ENCODE measurements around the gene LCK. TPM values are rescaled to one million over a fixed set of nuclear protein-coding genes. Genes with fewer than 3 reads are reported as not detected.
A peak's percentile ranks its signal among the peaks of the same experiment; 100 is the strongest.

LCK gene
- total RNA-seq, 1 donor from 2014 or later = not detected

DNA sequence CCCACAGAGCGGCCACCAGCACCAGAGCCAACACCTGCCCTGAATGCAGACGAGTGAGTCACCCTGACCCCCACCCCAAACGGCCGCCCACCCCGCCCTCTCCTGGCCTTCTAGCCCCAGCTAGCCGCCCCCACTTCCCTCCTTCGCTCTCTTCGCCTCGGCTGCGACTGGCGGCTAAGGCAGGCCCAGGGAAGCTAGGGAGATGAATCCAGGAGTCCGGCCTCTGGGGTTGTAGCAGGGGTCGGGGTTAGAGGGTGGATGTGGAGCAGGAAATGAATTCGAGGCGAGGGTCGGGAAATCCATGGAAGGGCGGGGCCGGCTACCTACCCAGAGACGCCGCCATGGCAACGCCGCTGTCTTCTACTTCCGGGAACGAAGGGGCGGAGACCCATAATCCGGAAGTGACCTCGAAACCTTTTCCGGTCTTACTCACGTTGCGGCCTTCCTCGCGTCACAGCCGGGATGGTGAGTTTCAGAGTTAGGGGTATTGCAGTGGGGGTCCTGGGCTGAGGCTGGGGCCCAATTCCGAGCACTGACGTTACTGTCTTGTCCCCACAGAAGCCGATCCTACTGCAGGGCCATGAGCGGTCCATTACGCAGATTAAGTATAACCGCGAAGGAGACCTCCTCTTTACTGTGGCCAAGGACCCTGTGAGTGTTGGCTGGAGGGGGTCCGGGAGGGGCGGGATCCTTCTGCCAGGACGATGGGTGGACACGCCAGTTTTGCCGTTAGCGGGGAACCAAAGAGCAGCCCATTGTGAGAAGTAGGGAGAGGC lies 28.9 kb upstream of the LCK start, which contains the start of the genes EIF3I and TMEM234:
Gene EIF3I (plus strand): TSS at position 428 of the 776 bp plus-strand sequence. CDS start 35 bp downstream, at position 463.
Gene TMEM234 (minus strand): TSS at position 374 of the 776 bp plus-strand sequence. CDS start 31 bp downstream, at position 343.
- DNase-seq (ENCODE audit: extremely low spot score, unreplicated experiment) = peak; percentile 90
- peaks cover 13% of the 10 kb centered on the region for H3K36me3 Mint-ChIP-seq
- peaks cover 18% of the 10 kb centered on the region for H3K4me1 Mint-ChIP-seq (ENCODE audit: unreplicated experiment)
- H3K4me3 Mint-ChIP-seq = peak within 1 kb of the TSS; percentile 98
- TF ChIP-seq CTCF (conservative IDR thresholded peaks at IDR 0.05) = no peak
- H3K27me3 Mint-ChIP-seq = no peaks in the 10 kb centered on the region
- no peaks in the 10 kb centered on the region for H3K9me3 Mint-ChIP-seq
- peak within 1 kb of the TSS; percentile 98 for H3K27ac Mint-ChIP-seq

DNA sequence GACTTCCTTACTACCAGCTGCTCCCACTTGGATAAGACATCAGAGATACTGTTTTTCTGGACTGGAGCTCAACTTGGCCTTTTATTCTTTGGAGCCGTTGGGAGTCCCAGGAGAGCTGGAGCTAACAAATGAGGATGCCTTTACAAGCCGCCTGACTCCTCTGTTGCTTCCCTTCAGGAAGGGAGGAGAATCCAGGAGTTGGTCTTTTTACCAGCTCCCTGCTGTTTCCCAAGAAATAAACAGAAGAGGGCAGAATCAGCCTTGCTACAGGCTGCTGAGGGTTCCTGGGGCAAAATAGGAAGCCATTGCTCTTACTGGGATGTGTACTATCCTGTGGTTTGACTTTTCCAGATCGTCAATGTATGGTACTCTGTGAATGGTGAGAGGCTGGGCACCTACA lies 27.4 kb upstream of the LCK start:
- Mint-ChIP-seq H3K27me3 (no peaks in the 10 kb centered on the region), H3K36me3 (peaks cover 23% of the 10 kb centered on the region), H3K4me3 (peak overlapping the region; percentile 98), H3K27ac (peak overlapping the region; percentile 75), H3K4me1 (ENCODE audit: unreplicated experiment) (peaks cover 18% of the 10 kb centered on the region), H3K9me3 (no peaks in the 10 kb centered on the region)
- DNase-seq (ENCODE audit: extremely low spot score, unreplicated experiment) = no peak
- no peak for TF ChIP-seq CTCF (conservative IDR thresholded peaks at IDR 0.05)

GRCh38 chr1:32224285-32224684 lies 26.8 kb upstream of the LCK start:
- Mint-ChIP-seq H3K4me3 (peak overlapping the region; percentile 74), H3K27ac (peak overlapping the region; percentile 75), H3K4me1 (ENCODE audit: unreplicated experiment) (peaks cover 18% of the 10 kb centered on the region), H3K36me3 (peaks cover 25% of the 10 kb centered on the region), H3K9me3 (no peaks in the 10 kb centered on the region), H3K27me3 (no peaks in the 10 kb centered on the region)
- no peak for TF ChIP-seq CTCF (conservative IDR thresholded peaks at IDR 0.05)
- no peak for DNase-seq (ENCODE audit: extremely low spot score, unreplicated experiment)

DNA sequence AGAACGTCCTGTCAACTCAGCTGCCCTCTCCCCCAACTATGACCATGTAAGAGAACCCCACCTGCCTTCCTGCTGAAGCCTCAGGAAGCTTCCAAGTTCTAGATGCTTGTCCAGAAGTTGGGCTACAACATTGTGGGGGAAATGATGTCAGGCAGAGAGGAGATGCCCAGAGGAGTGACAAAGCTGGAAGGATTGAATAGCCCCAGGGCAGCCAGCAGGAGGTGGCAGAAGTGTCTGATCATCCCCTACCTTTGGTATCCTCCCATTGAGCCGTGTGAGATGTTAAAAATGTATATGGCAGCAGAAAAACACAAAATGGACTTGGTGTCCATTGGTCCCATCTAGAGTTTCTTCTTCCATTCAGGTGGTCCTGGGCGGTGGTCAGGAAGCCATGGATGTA lies 22.3 kb upstream of the LCK start:
- no peaks in the 10 kb centered on the region for H3K4me1 Mint-ChIP-seq (ENCODE audit: unreplicated experiment)
- H3K27me3 Mint-ChIP-seq = no peaks in the 10 kb centered on the region
- DNase-seq (ENCODE audit: extremely low spot score, unreplicated experiment) = no peak
- no peaks in the 10 kb centered on the region for H3K9me3 Mint-ChIP-seq
- H3K36me3 Mint-ChIP-seq = peaks cover 22% of the 10 kb centered on the region
- no peak overlapping the region for H3K27ac Mint-ChIP-seq
- no peak overlapping the region for H3K4me3 Mint-ChIP-seq
- TF ChIP-seq CTCF (conservative IDR thresholded peaks at IDR 0.05) = no peak

DNA sequence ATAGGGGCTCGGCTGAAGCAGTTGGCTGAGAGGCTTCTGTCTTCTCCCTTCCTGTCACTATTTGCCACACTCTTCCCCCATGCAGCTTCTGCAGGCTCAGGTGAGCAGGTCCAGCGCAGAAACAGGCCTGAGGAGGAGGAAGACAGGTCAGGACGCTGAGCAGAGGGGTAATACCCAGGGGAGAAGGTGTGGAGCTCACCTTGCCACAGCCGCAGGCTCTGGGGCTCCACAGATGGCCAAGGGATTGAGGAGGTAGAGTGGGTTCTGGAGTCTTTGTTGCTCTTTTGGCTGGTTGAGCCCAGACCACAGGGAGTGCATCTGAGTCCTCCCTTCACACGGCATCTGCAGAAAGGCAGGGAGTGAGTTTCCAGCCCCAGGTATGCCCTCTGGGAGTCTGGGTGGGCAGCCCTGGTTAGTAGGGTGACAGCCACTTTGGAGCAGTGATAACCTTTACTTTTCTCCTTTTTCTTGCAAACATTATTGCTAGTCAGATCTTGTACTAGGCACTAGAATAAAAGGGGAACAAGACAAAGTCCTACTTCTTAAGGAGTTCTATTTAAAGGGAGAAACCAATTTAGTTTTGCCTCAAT lies 19.1 kb upstream of the LCK start:
- H3K27me3 Mint-ChIP-seq = no peaks in the 10 kb centered on the region
- H3K4me3 Mint-ChIP-seq = no peak overlapping the region
- peaks cover 13% of the 10 kb centered on the region for H3K36me3 Mint-ChIP-seq
- DNase-seq (ENCODE audit: extremely low spot score, unreplicated experiment) = no peak
- no peak overlapping the region for H3K27ac Mint-ChIP-seq
- no peaks in the 10 kb centered on the region for H3K9me3 Mint-ChIP-seq
- H3K4me1 Mint-ChIP-seq (ENCODE audit: unreplicated experiment) = peaks cover 3% of the 10 kb centered on the region
- TF ChIP-seq CTCF (conservative IDR thresholded peaks at IDR 0.05) = no peak
